Esophagus (tissue), 2 donors: ENCODE data around the gene FSIP1. TPM values are rescaled to one million over a fixed set of nuclear protein-coding genes. Genes with fewer than 3 reads are reported as not detected.
A peak's percentile ranks its signal among the peaks of the same experiment; 100 is the strongest.
"Not testable (repeated sequence)": the region's sequence is repeated elsewhere in the genome, so short reads cannot be mapped to it uniquely, and the experiment has no call there.

ENCODE experiments used
- H3K27ac ChIP-seq, 2 donors: one replicate each; pipeline ENCODE4 v1.5.1; 2013; ENCODE audit warnings: low read depth in 2 of 2, mild to moderate bottlenecking in 2 of 2, inconsistent platforms in 1 of 2, low read length in 1 of 2, moderate library complexity in 1 of 2
- H3K27me3 ChIP-seq, 2 donors: one replicate each; pipeline ENCODE4 v1.6.1; 2013; ENCODE audit warnings: low read length in 2 of 2, control low read depth in 1 of 2, mild to moderate bottlenecking in 1 of 2; ENCODE audit not compliant: insufficient read depth in 2 of 2, control insufficient read depth in 1 of 2
- H3K36me3 ChIP-seq, 2 donors: one replicate each; pipeline ENCODE4 v1.6.1; 2013; ENCODE audit warnings: low read length in 1 of 2; ENCODE audit not compliant: control insufficient read depth in 2 of 2, insufficient read depth in 2 of 2
- H3K4me1 ChIP-seq, 2 donors: one replicate each; pipeline ENCODE4 v1.6.1; 2013; ENCODE audit warnings: low read length in 1 of 2; ENCODE audit not compliant: control insufficient read depth in 2 of 2, insufficient read depth in 2 of 2
- H3K4me3 ChIP-seq, 2 donors: one replicate each; pipeline ENCODE4 v1.5.1; 2013; ENCODE audit warnings: low read length in 2 of 2, mild to moderate bottlenecking in 2 of 2, low read depth in 1 of 2, moderate library complexity in 1 of 2
- H3K9me3 ChIP-seq, 2 donors: one replicate each; pipeline ENCODE4 v1.6.1; 2013; ENCODE audit warnings: mild to moderate bottlenecking in 2 of 2, low read depth in 1 of 2, low read length in 1 of 2, moderate library complexity in 1 of 2; ENCODE audit not compliant: control insufficient read depth in 2 of 2, insufficient read depth in 1 of 2
- WGBS, 2 donors: extraction: QIAGEN DNeasy Blood & Tissue Kit; methylation state at CpG; one replicate each; pipeline ENCODE4 v1.1.7; 2013; 5-methylcytosine and 5-hydroxymethylcytosine counted together
- polyA plus RNA-seq, 2 donors: library from polyadenylated mRNA; stranded (reverse); fragments of 200-250 nt; gene quantifications; one replicate each; pipeline ENCODE4 v1.2.3, GENCODE V29; 2013
- donor health status: healthy with polysubstance abuse.
- donor health status: Bipolar disorder and iron deficiency.

FSIP1 gene
- under 1 TPM; 0.21 to 0.29 TPM for polyA plus RNA-seq

GRCh38 chr15:39782441-39783138 lies at the start of gene FSIP1:
Gene FSIP1 (minus strand): TSS chr15:39782841. CDS start chr15:39776524, 6,317 bp downstream.
- Histone ChIP-seq H3K36me3 (no peaks in the 10 kb centered on the region), H3K9me3 (no peaks in the 10 kb centered on the region), H3K4me1 (no peaks in the 10 kb centered on the region), H3K27me3 (no peaks in the 10 kb centered on the region), H3K4me3 (peak within 1 kb of the TSS; percentile 84 to 88), H3K27ac (peak within 1 kb of the TSS; percentile 63 to 80)
- 0 to 1% methylated on average over 62 to 64 of the region's 64 CpGs for WGBS, 2 donors

- Histone ChIP-seq H3K4me1 (peaks cover 0 to 3% of the 10 kb centered on the region in 2 donors), H3K4me3 (no peak overlapping the region), H3K9me3 (no peaks in the 10 kb centered on the region), H3K36me3 (no peaks in the 10 kb centered on the region), H3K27me3 (no peaks in the 10 kb centered on the region), H3K27ac (no peak overlapping the region)
- 23 to 39% methylated on average over 1 of the region's 1 CpG for WGBS, 2 donors
These were observed 47.5 kb upstream of the FSIP1 start for GRCh38 chr15:39830166-39830565.

- Histone ChIP-seq H3K4me3 (no peak overlapping the region), H3K4me1 (peaks cover 0 to 3% of the 10 kb centered on the region in 2 donors), H3K36me3 (no peaks in the 10 kb centered on the region), H3K9me3 (no peaks in the 10 kb centered on the region), H3K27ac (peak overlapping the region in 1 of 2 donors; percentile 14), H3K27me3 (no peaks in the 10 kb centered on the region)
- WGBS, 2 donors: 50 to 51% methylated on average over 6 of the region's 6 CpGs
These were observed 45.8 kb upstream of the FSIP1 start for GRCh38 chr15:39828374-39828931.

GRCh38 chr15:39826975-39827374 lies 44.3 kb upstream of the FSIP1 start:
- Histone ChIP-seq H3K27ac (no peak overlapping the region), H3K27me3 (no peaks in the 10 kb centered on the region), H3K9me3 (no peaks in the 10 kb centered on the region), H3K4me3 (no peak overlapping the region), H3K36me3 (no peaks in the 10 kb centered on the region), H3K4me1 (peaks cover 0 to 3% of the 10 kb centered on the region in 2 donors)
- WGBS, 2 donors: 91 to 96% methylated on average over 2 of the region's 2 CpGs

GRCh38 chr15:39823634-39824033 lies 41.0 kb upstream of the FSIP1 start:
- Histone ChIP-seq H3K27me3 (no peaks in the 10 kb centered on the region), H3K27ac (no peak overlapping the region), H3K4me1 (peaks cover 0 to 3% of the 10 kb centered on the region in 2 donors), H3K9me3 (no peaks in the 10 kb centered on the region), H3K36me3 (no peaks in the 10 kb centered on the region), H3K4me3 (no peak overlapping the region)
- 84 to 90% methylated on average over 2 of the region's 2 CpGs for WGBS, 2 donors

GRCh38 chr15:39820050-39820602 lies 37.5 kb upstream of the FSIP1 start:
- no peaks in the 10 kb centered on the region for H3K27me3 ChIP-seq
- no peaks in the 10 kb centered on the region for H3K9me3 ChIP-seq
- H3K36me3 ChIP-seq: no peaks in the 10 kb centered on the region
- no peak overlapping the region for H3K27ac ChIP-seq
- no peak overlapping the region for H3K4me3 ChIP-seq
- 48 to 62% methylated on average over 3 of the region's 3 CpGs for WGBS, 2 donors
- no peaks in the 10 kb centered on the region for H3K4me1 ChIP-seq

- no peaks in the 10 kb centered on the region for H3K9me3 ChIP-seq
- no peak overlapping the region for H3K27ac ChIP-seq
- no peaks in the 10 kb centered on the region for H3K4me1 ChIP-seq
- no peaks in the 10 kb centered on the region for H3K36me3 ChIP-seq
- no peaks in the 10 kb centered on the region for H3K27me3 ChIP-seq
- no peak overlapping the region for H3K4me3 ChIP-seq
- WGBS, 2 donors: 75 to 82% methylated on average over 3 of the region's 3 CpGs
These were observed 36.9 kb upstream of the FSIP1 start for GRCh38 chr15:39819533-39819932.

GRCh38 chr15:39817892-39818291 lies 35.3 kb upstream of the FSIP1 start:
- Histone ChIP-seq H3K27ac (no peak overlapping the region), H3K4me3 (no peak overlapping the region), H3K4me1 (no peaks in the 10 kb centered on the region), H3K36me3 (no peaks in the 10 kb centered on the region), H3K9me3 (no peaks in the 10 kb centered on the region), H3K27me3 (no peaks in the 10 kb centered on the region)

- Histone ChIP-seq H3K9me3 (no peaks in the 10 kb centered on the region), H3K27ac (no peak overlapping the region), H3K27me3 (no peaks in the 10 kb centered on the region), H3K36me3 (no peaks in the 10 kb centered on the region), H3K4me3 (no peak overlapping the region), H3K4me1 (no peaks in the 10 kb centered on the region)
- WGBS, 2 donors: 80 to 96% methylated on average over 1 of the region's 1 CpG
These were observed 31.8 kb upstream of the FSIP1 start for GRCh38 chr15:39814489-39814888.

- H3K4me3 ChIP-seq, H3K27me3 ChIP-seq, H3K36me3 ChIP-seq, H3K27ac ChIP-seq, H3K9me3 ChIP-seq, H3K4me1 ChIP-seq: not testable (repeated sequence)
- 96 to 97% methylated on average over 3 of the region's 3 CpGs for WGBS, 2 donors
These were observed 30.0 kb upstream of the FSIP1 start for GRCh38 chr15:39812651-39813050.
